Measurements from ENCODE around the gene SPSB2.

The SPSB2 gene

GRCh38 chr12:6832125-6832524, 41.0 kb downstream of the SPSB2 start:
- no peak for DNase-seq (ENCODE audit: low read depth in 2 of 2)

- no peak for DNase-seq (ENCODE audit: low read depth in 2 of 2)
Observed at GRCh38 chr12:6831450-6831995, 41.6 kb downstream of the SPSB2 start.

GRCh38 chr12:6830999-6831398, 42.1 kb downstream of the SPSB2 start:
- DNase-seq (ENCODE audit: low read depth in 2 of 2), result no peak

GRCh38 chr12:6830286-6830890, 42.7 kb downstream of the SPSB2 start:
- DNase-seq (ENCODE audit: low read depth in 2 of 2), result no peak

- no peak for DNase-seq (ENCODE audit: low read depth in 2 of 2)
Observed at GRCh38 chr12:6829536-6830220, 43.4 kb downstream of the SPSB2 start.

- no peak for DNase-seq (ENCODE audit: low read depth in 2 of 2)
Observed at GRCh38 chr12:6828781-6829535, 44.1 kb downstream of the SPSB2 start.

GRCh38 chr12:6827982-6828780, 44.9 kb downstream of the SPSB2 start, which contains the start of gene P3H3:
Gene P3H3 (plus strand): TSS chr12:6828407. CDS start chr12:6828441, 34 bp downstream.
- no peak for DNase-seq (ENCODE audit: low read depth in 2 of 2)

GRCh38 chr12:6827437-6827911, 45.6 kb downstream of the SPSB2 start:
- peak; percentile 33 to 57 for DNase-seq (ENCODE audit: low read depth in 2 of 2)

GRCh38 chr12:6826734-6827436, 46.2 kb downstream of the SPSB2 start:
- DNase-seq (ENCODE audit: low read depth in 2 of 2), result no peak

GRCh38 chr12:6826125-6826733, 46.9 kb downstream of the SPSB2 start:
- no peak for DNase-seq (ENCODE audit: low read depth in 2 of 2)

GRCh38 chr12:6825398-6826124, 47.5 kb downstream of the SPSB2 start:
- DNase-seq (ENCODE audit: low read depth in 2 of 2), result peak; percentile 62 to 80

GRCh38 chr12:6824901-6825381, 48.2 kb downstream of the SPSB2 start:
- DNase-seq (ENCODE audit: low read depth in 2 of 2), result no peak

GRCh38 chr12:6824085-6824775, 48.9 kb downstream of the SPSB2 start:
- no peak for DNase-seq (ENCODE audit: low read depth in 2 of 2)

GRCh38 chr12:6823182-6824084, 49.7 kb downstream of the SPSB2 start:
- DNase-seq (ENCODE audit: low read depth in 2 of 2), result no peak

GRCh38 chr12:6822426-6823135, 50.5 kb downstream of the SPSB2 start:
- DNase-seq (ENCODE audit: low read depth in 2 of 2), result no peak

- no peak for DNase-seq (ENCODE audit: low read depth in 2 of 2)
Observed at GRCh38 chr12:6821591-6822425, 51.3 kb downstream of the SPSB2 start, which contains the start of gene GPR162. Gene GPR162 (plus strand): TSS chr12:6821821. CDS start chr12:6823899, 2,078 bp downstream.
